ENCODE measurements around the gene EPB41L2.

The EPB41L2 gene

DNA sequence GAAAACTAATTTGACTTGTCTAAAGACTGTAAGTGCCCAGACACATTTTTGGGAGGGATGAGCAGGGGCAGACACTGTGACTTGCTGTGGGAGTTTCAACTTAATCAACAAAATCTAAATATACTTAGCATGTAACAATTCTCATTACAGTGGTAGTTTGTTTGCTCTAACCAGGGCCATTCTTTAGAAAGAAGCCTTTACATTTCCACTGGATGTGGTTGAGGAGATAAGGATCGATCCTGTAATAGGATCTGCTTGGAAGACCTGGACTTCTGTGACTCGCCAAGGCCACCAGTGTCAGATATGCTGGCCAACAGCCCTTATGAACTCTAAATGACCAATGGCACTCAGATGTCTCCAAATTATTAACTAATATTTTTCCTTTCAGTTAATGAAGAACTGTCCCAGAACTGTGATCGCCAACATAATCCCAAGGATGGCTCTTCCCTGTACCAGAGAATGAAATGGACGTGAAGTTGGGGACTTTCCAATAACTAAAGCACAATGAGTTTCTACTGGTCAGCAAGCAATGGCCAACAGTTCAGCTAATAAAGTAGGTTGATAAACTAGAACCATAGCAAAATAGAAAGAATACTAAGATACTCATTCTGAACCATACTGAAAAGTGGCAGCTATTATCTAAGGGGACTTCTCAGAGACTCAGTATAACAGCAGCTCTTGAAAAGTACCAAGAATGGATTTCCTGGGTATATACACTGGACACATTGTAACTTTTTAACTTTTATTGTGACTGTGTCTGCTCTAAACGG lies 228.4 kb downstream of the EPB41L2 start:
- H3K36me3 ChIP-seq (ENCODE audit: control insufficient read depth, insufficient read depth, low read length): no peaks in the 10 kb centered on the region
- no peak overlapping the region for H3K4me3 ChIP-seq (ENCODE audit: low read depth, low read length)
- H3K9me3 ChIP-seq (ENCODE audit: control insufficient read depth, insufficient read depth, low read length): no peaks in the 10 kb centered on the region
- H3K4me1 ChIP-seq (ENCODE audit: control insufficient read depth, insufficient read depth, low read length): peaks cover 2% of the 10 kb centered on the region
- no peaks in the 10 kb centered on the region for H3K27me3 ChIP-seq (ENCODE audit: control insufficient read depth, insufficient read depth, low read length)
- no peak overlapping the region for H3K9ac ChIP-seq (ENCODE audit: low read depth, low read length)

DNA sequence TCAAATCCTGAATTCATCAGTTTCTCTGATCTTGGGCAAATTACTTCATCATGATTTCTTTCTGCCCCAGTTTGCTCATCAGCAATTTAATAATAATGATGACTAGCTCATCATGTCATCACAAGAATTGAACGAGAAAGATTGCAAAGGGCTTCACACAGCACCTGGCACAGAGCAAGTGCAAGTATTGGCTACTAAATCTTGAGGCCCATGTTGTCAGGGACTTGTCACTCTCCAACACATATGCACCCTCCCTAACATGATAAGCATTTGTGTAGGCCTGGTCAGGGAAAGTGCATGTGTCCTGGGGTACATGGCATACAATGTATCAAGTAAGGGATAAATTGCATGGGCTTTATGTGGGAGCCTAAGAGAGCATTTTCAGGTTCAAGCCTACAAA lies 229.5 kb downstream of the EPB41L2 start:
- Histone ChIP-seq H3K9me3 (ENCODE audit: control insufficient read depth, insufficient read depth, low read length) (no peaks in the 10 kb centered on the region), H3K4me3 (ENCODE audit: low read depth, low read length) (no peak overlapping the region), H3K36me3 (ENCODE audit: control insufficient read depth, insufficient read depth, low read length) (no peaks in the 10 kb centered on the region), H3K9ac (ENCODE audit: low read depth, low read length) (no peak overlapping the region), H3K4me1 (ENCODE audit: control insufficient read depth, insufficient read depth, low read length) (no peaks in the 10 kb centered on the region), H3K27me3 (ENCODE audit: control insufficient read depth, insufficient read depth, low read length) (no peaks in the 10 kb centered on the region)

DNA sequence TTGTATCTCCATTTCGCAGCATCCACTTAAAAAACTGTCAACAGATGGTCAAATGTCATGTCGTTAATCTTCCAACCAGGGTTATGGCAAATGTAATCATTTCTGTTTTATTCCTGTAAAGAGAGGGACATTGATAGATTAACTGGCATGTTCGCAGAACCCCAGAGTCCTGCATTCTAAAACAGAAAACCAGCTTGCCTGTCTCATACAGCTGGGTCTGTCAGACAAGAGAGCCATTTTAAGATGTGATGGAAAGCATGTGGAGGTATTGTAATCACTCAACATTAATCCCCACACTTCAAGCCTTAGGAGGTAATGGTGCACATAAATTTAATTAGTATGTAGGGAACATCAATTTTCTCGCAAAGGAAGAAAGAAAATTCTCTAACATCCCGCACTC lies 231.4 kb downstream of the EPB41L2 start:
- Histone ChIP-seq H3K36me3 (ENCODE audit: control insufficient read depth, insufficient read depth, low read length) (no peaks in the 10 kb centered on the region), H3K4me1 (ENCODE audit: control insufficient read depth, insufficient read depth, low read length) (no peaks in the 10 kb centered on the region), H3K9ac (ENCODE audit: low read depth, low read length) (no peak overlapping the region), H3K9me3 (ENCODE audit: control insufficient read depth, insufficient read depth, low read length) (no peaks in the 10 kb centered on the region), H3K27me3 (ENCODE audit: control insufficient read depth, insufficient read depth, low read length) (no peaks in the 10 kb centered on the region), H3K4me3 (ENCODE audit: low read depth, low read length) (no peak overlapping the region)

DNA sequence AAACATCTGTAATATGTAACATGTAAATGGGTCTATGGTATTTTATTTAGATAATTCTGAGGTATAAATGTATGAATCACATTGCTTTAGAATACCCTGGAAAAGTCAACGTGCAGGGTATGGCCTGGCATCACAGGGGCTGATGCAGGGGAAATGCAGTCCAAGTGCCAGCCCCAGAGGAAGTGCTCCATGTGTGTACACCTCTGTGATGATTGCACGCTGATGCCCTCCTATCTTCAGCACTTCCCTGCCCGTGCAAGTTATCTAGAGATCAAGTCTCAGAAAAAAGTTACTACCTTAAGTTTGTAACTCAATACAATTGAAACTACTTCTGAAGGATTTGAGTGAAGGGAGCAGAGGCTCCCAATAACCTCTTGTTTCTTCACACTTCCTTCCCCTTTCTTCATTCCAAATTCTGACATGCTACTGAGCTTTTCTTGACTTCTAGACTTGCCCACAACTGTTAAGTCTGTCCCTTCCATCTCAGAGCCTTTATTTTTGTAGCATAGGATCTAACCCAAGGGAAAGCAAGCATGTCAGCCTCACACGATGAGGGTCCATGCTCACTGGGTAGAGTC lies 233.6 kb downstream of the EPB41L2 start:
- Histone ChIP-seq H3K36me3 (ENCODE audit: control insufficient read depth, insufficient read depth, low read length) (no peaks in the 10 kb centered on the region), H3K4me3 (ENCODE audit: low read depth, low read length) (no peak overlapping the region), H3K4me1 (ENCODE audit: control insufficient read depth, insufficient read depth, low read length) (peaks cover 3% of the 10 kb centered on the region), H3K27me3 (ENCODE audit: control insufficient read depth, insufficient read depth, low read length) (no peaks in the 10 kb centered on the region), H3K9ac (ENCODE audit: low read depth, low read length) (no peak overlapping the region), H3K9me3 (ENCODE audit: control insufficient read depth, insufficient read depth, low read length) (no peaks in the 10 kb centered on the region)

DNA sequence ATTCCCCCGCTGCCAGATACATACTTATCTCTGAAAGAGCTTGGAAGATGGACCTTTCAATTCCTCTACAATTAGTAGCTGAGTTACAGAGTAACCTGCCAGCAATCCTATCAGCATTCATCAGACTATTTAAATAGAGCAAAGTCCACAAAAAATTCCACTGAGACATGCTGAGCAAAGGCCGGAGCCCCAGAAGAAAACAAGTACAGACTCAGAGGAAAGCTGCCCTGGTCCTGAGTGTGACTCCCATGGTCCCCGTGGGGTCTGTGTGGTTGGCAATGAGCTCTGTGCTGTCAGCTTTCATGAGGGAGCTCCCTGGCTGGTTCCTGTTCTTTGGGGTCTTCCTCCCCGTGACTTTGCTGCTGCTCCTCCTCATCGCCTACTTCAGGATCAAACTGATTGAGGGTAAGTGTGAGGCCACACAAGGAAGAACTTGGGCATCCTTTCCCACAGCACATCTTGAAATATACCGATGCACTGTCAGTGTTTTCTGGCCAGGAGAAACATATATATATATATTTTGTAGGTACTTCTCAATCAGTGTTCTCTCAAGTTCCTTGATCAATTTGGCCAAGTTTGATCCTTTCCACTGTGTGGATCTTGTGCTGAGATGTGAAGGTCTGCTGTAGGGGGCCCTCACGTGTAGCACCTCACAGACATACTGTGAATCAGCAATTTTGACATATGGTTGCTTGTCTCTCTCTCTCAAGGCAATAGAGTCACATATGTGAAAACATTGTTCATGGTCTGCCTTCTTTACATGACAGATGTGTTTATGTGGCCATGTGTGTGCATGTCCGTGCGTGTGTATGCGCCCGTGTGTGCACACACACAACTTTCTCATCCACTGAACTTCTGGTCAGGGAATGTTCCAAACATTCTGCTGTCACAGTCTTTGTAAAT lies 235.5 kb downstream of the EPB41L2 start, which contains the start of gene SMLR1:
Gene SMLR1 (plus strand): TSS at position 160 of the 903 bp plus-strand sequence. CDS start 8 bp downstream, at position 168.
- Histone ChIP-seq H3K4me1 (ENCODE audit: control insufficient read depth, insufficient read depth, low read length) (peaks cover 3% of the 10 kb centered on the region), H3K4me3 (ENCODE audit: low read depth, low read length) (no peak within 1 kb of the TSS), H3K27me3 (ENCODE audit: control insufficient read depth, insufficient read depth, low read length) (no peaks in the 10 kb centered on the region), H3K9me3 (ENCODE audit: control insufficient read depth, insufficient read depth, low read length) (no peaks in the 10 kb centered on the region), H3K9ac (ENCODE audit: low read depth, low read length) (no peak within 1 kb of the TSS), H3K36me3 (ENCODE audit: control insufficient read depth, insufficient read depth, low read length) (no peaks in the 10 kb centered on the region)

DNA sequence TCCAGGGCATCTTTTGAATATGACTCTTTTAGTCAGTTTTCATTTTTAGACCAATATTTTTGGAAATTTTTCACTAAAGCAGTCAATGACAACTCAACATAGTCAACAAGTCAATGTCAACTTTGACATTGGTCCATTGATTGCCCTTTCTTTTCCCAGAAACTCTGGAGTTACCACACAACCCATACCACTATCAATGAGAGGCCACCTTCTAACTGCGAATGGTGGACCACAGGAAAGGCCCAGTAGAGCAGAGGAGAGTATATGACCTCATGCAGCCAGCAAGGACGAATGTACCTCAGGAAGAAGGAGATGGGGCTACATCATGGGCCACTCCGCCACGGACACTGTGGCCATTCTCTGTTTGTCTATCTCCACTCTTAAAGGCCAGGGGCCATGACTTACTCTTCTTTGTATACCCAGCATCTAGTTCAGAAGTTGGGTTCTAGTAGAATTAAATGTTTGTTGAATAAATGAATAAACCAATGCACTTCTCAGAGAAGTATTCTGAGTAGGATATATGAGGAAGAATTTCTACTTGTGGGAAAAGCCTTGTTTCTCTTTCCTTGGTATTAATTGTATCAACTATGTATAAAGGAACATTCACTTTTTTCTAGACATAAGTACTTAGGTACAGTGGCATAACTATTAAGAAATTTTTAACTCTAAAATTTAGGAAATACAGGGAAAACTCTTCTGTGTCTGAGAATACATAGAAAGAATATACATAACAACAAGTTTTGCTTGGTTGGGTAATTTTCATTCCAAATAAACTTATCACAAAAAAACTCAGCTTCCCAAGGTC lies 236.4 kb downstream of the EPB41L2 start:
- Histone ChIP-seq H3K4me1 (ENCODE audit: control insufficient read depth, insufficient read depth, low read length) (peaks cover 3% of the 10 kb centered on the region), H3K9me3 (ENCODE audit: control insufficient read depth, insufficient read depth, low read length) (no peaks in the 10 kb centered on the region), H3K27me3 (ENCODE audit: control insufficient read depth, insufficient read depth, low read length) (no peaks in the 10 kb centered on the region), H3K4me3 (ENCODE audit: low read depth, low read length) (no peak overlapping the region), H3K36me3 (ENCODE audit: control insufficient read depth, insufficient read depth, low read length) (no peaks in the 10 kb centered on the region), H3K9ac (ENCODE audit: low read depth, low read length) (no peak overlapping the region)

DNA sequence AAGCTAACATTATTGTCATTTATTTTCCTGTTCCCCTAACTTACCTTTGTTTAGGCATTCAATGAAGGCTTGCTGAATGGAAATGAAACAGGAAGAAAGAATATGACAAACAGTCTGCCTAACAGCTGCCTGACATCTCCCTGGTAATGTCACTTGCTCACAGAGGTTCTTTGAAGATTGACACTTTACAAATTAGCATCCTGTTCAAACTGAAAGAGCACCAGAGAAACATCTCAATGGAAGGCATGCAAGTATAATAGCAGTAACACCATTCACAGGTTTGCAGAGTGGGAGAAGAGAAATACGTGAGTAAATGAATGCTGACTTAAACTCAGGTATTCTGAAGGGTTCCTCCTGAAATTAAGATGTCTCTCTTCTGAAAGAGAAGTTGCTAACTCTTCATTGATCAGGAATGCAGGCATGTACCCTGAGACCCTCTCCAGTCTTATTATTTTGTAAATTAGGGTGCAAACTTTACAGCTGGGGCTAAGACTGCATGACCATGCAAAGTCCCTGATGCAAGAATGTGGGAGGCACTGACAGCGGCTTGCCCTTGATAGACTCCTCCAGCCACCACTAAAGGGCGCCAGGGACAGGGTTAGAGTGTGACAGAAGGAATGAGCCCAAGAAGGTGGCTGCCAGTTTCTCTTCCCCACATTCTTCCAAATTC lies 237.1 kb downstream of the EPB41L2 start:
- H3K9ac ChIP-seq (ENCODE audit: low read depth, low read length): no peak overlapping the region
- H3K9me3 ChIP-seq (ENCODE audit: control insufficient read depth, insufficient read depth, low read length): no peaks in the 10 kb centered on the region
- H3K4me1 ChIP-seq (ENCODE audit: control insufficient read depth, insufficient read depth, low read length): peaks cover 3% of the 10 kb centered on the region
- H3K36me3 ChIP-seq (ENCODE audit: control insufficient read depth, insufficient read depth, low read length): no peaks in the 10 kb centered on the region
- H3K4me3 ChIP-seq (ENCODE audit: low read depth, low read length): no peak overlapping the region
- H3K27me3 ChIP-seq (ENCODE audit: control insufficient read depth, insufficient read depth, low read length): no peaks in the 10 kb centered on the region

DNA sequence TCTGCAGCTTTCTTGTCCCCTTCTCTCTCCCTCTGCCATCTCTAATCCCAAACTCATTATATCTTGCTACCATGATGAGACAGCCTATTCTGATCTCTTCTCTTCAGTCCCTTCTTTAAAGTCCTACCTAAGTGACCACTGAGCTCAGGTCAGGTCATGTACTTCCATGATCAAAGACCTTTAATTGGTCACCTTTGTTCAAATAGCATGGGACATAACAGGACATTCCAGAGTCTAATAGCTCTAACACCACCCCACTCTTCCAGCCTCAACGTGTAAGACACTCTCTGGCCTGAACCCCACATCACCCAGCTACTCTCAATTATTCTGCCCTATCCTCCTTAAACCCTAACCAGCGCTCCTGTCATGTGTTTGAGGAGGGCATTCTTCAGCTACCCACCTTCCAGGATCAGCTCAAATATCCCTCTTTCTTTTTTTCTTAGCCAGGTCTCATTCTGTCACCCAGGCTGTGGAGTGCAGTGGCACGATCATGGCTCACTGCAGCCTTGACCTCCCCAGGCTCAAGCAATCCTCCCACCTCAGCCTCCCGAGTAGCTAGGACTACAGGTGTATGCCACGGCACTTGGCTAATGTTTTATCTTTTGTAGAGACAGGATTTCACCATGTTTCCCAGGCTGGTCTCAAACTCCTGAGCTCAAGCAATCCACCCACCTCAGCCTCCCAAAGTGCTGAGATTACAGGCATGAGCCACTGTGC lies 237.9 kb downstream of the EPB41L2 start:
- Histone ChIP-seq H3K9ac (ENCODE audit: low read depth, low read length) (no peak overlapping the region), H3K27me3 (ENCODE audit: control insufficient read depth, insufficient read depth, low read length) (no peaks in the 10 kb centered on the region), H3K36me3 (ENCODE audit: control insufficient read depth, insufficient read depth, low read length) (no peaks in the 10 kb centered on the region), H3K4me1 (ENCODE audit: control insufficient read depth, insufficient read depth, low read length) (peaks cover 3% of the 10 kb centered on the region), H3K4me3 (ENCODE audit: low read depth, low read length) (no peak overlapping the region), H3K9me3 (ENCODE audit: control insufficient read depth, insufficient read depth, low read length) (no peaks in the 10 kb centered on the region)

DNA sequence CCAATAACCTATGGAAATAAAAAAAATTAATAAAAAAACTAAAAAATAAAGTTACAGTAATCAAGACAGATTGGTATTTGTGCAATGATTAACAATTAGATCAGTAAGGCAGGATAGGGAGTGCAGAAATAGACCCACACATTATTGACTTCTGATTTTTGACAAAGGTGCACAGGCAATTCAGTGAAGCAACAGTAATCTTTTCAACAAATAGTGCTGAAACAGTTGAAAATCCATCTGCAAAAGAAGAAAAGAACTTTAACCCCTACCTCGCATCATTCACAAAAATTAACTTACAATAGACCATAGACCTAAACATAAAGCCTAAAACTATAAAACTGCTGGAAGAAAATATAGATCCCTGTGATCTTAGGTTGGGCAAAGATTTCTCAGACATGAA lies 240.3 kb downstream of the EPB41L2 start:
- Histone ChIP-seq H3K4me1 (ENCODE audit: control insufficient read depth, insufficient read depth, low read length) (peaks cover 3% of the 10 kb centered on the region), H3K4me3 (ENCODE audit: low read depth, low read length) (no peak overlapping the region), H3K9ac (ENCODE audit: low read depth, low read length) (no peak overlapping the region), H3K27me3 (ENCODE audit: control insufficient read depth, insufficient read depth, low read length) (no peaks in the 10 kb centered on the region), H3K36me3 (ENCODE audit: control insufficient read depth, insufficient read depth, low read length) (no peaks in the 10 kb centered on the region), H3K9me3 (ENCODE audit: control insufficient read depth, insufficient read depth, low read length) (no peaks in the 10 kb centered on the region)

DNA sequence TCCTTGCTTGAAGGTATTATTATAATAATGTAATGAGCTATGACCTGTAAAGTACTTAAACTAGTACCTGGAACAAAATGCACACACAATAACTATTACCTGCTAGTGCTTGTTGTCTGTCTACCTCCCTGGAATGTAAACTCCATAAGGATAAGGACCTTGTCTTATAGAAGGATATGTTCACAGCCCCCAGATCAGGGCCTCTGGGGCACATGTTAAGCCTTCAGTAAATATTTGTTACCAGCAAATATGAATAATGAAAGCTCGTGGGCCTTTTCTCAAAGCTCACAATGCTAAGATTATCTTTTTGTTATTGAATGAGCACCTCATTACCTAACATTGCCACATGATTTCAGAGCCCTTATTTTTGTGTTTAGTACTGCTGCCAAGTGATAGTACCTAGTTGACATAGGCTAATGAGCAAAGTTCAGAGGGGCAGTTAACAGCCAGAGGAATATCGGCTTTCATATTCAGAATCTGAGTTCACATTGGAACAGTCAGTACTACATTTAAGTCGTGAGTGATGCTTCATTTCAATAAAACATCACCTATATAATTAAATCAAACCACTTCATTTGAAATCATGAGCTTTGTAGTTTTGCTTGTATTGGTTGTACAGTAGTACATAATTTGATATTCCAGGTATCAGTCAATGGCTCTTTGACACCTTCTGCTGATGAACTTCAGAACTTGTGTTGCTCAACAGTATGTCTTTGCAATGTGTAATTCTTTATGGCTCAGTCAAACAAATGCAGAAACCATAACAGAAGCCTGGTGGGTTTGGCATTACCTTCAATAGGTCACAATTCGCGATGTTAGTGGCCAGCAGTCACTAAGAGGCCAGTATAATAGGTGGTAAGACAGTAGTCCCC lies 247.6 kb downstream of the EPB41L2 start:
- Histone ChIP-seq H3K9me3 (ENCODE audit: control insufficient read depth, insufficient read depth, low read length) (no peaks in the 10 kb centered on the region), H3K4me3 (ENCODE audit: low read depth, low read length) (no peak overlapping the region), H3K4me1 (ENCODE audit: control insufficient read depth, insufficient read depth, low read length) (no peaks in the 10 kb centered on the region), H3K27me3 (ENCODE audit: control insufficient read depth, insufficient read depth, low read length) (no peaks in the 10 kb centered on the region), H3K9ac (ENCODE audit: low read depth, low read length) (no peak overlapping the region), H3K36me3 (ENCODE audit: control insufficient read depth, insufficient read depth, low read length) (no peaks in the 10 kb centered on the region)
